ENCODE measurements around the gene ARHGAP19.

The ARHGAP19 gene

GRCh38 chr10:97263971-97264370 lies 28.5 kb downstream of the ARHGAP19 start:
- Histone ChIP-seq H3K4me2 (no peak overlapping the region), H3K4me1 (no peaks in the 10 kb centered on the region; a peak in 1 of 20 replicates), H3K4me3 (no peak overlapping the region), H3K36me3 (peaks cover 40 to 97% (median 80%) of the 10 kb centered on the region in 11 experiments; a peak in 21 of 22 replicates), H3K27me3 (no peaks in the 10 kb centered on the region), H3K27ac (no peak overlapping the region), H3K9ac (no peak overlapping the region), H4K20me1 (no peaks in the 10 kb centered on the region), H3K9me3 (replicated peaks in 1 of 11) (peaks cover 15 to 34% (median 30%) of the 10 kb centered on the region in 11 experiments)
- no peak for TF ChIP-seq Cebpa-rat (IDR thresholded peaks at IDR 0.05)

- Histone ChIP-seq H3K4me1 (peaks cover 0 to 3% (median 0%) of the 10 kb centered on the region in 10 experiments; a peak in 5 of 20 replicates), H3K9ac (no peak overlapping the region), H3K4me2 (no peak overlapping the region), H3K27me3 (no peaks in the 10 kb centered on the region), H3K4me3 (no peak overlapping the region), H3K27ac (no peak overlapping the region), H3K9me3 (replicated peaks in 1 of 11) (peaks cover 5 to 11% (median 7%) of the 10 kb centered on the region in 11 experiments), H4K20me1 (no peaks in the 10 kb centered on the region), H3K36me3 (peaks cover 52 to 97% (median 81%) of the 10 kb centered on the region in 11 experiments; a peak in 21 of 22 replicates)
- TF ChIP-seq Cebpa-rat (IDR thresholded peaks at IDR 0.05) = no peak
Observed at GRCh38 chr10:97261656-97262055, 30.8 kb downstream of the ARHGAP19 start.

GRCh38 chr10:97261183-97261582 lies 31.3 kb downstream of the ARHGAP19 start:
- Histone ChIP-seq H4K20me1 (no peaks in the 10 kb centered on the region), H3K36me3 (peaks cover 52 to 97% (median 78%) of the 10 kb centered on the region in 11 experiments; a peak in 21 of 22 replicates), H3K27ac (no peak overlapping the region), H3K27me3 (no peaks in the 10 kb centered on the region), H3K9ac (no peak overlapping the region), H3K9me3 (replicated peaks in 1 of 11) (peaks cover 0 to 6% (median 2%) of the 10 kb centered on the region in 11 experiments; a peak in 18 of 22 replicates), H3K4me1 (peaks cover 0 to 8% (median 0%) of the 10 kb centered on the region in 10 experiments; a peak in 6 of 20 replicates), H3K4me3 (no peak overlapping the region), H3K4me2 (no peak overlapping the region)
- TF ChIP-seq Cebpa-rat (IDR thresholded peaks at IDR 0.05) = no peak

GRCh38 chr10:97259119-97259518 lies 33.3 kb downstream of the ARHGAP19 start:
- Histone ChIP-seq H3K4me1 (peaks cover 0 to 16% (median 0%) of the 10 kb centered on the region in 10 experiments; a peak in 6 of 20 replicates), H3K9me3 (replicated peaks in 1 of 11) (peaks cover 0 to 10% (median 7%) of the 10 kb centered on the region in 11 experiments; a peak in 10 of 22 replicates), H3K4me3 (no peak overlapping the region), H4K20me1 (no peaks in the 10 kb centered on the region), H3K4me2 (no peak overlapping the region), H3K27me3 (no peaks in the 10 kb centered on the region), H3K27ac (no peak overlapping the region), H3K36me3 (peaks cover 48 to 97% (median 79%) of the 10 kb centered on the region in 11 experiments), H3K9ac (no peak overlapping the region)
- no peak for TF ChIP-seq Cebpa-rat (IDR thresholded peaks at IDR 0.05)

GRCh38 chr10:97256356-97256755 lies 36.1 kb downstream of the ARHGAP19 start:
- Histone ChIP-seq H3K4me1 (peaks cover 0 to 35% (median 0%) of the 10 kb centered on the region in 10 experiments; a peak in 6 of 20 replicates), H3K4me2 (peak overlapping the region in 3 of 11 experiments; percentile 19 to 64 (median 47); a peak in 7 of 22 replicates), H4K20me1 (no peaks in the 10 kb centered on the region), H3K4me3 (no peak overlapping the region), H3K9me3 (replicated peaks in 1 of 11) (peaks cover 0 to 13% (median 7%) of the 10 kb centered on the region in 11 experiments; a peak in 10 of 22 replicates), H3K27me3 (no peaks in the 10 kb centered on the region), H3K27ac (peak overlapping the region in 3 of 11 experiments; percentile 1 to 42 (median 26); a peak in 4 of 22 replicates), H3K36me3 (peaks cover 34 to 91% (median 74%) of the 10 kb centered on the region in 11 experiments), H3K9ac (peak overlapping the region in 1 of 11 experiments; percentile 21; a peak in 1 of 22 replicates)
- no peak for TF ChIP-seq Cebpa-rat (IDR thresholded peaks at IDR 0.05)

GRCh38 chr10:97255512-97256293 lies 36.7 kb downstream of the ARHGAP19 start:
- Histone ChIP-seq H3K9ac (no peak overlapping the region), H3K4me3 (no peak overlapping the region), H3K4me1 (peaks cover 0 to 35% (median 0%) of the 10 kb centered on the region in 10 experiments; a peak in 6 of 20 replicates), H3K4me2 (peak overlapping the region in 3 of 11 experiments; percentile 19 to 64 (median 47); a peak in 6 of 22 replicates), H4K20me1 (no peaks in the 10 kb centered on the region), H3K27ac (peak overlapping the region in 3 of 11 experiments; percentile 1 to 42 (median 26); a peak in 4 of 22 replicates), H3K9me3 (replicated peaks in 1 of 11) (peaks cover 0 to 13% (median 7%) of the 10 kb centered on the region in 11 experiments; a peak in 10 of 22 replicates), H3K36me3 (peaks cover 34 to 87% (median 72%) of the 10 kb centered on the region in 11 experiments), H3K27me3 (no peaks in the 10 kb centered on the region)
- no peak for TF ChIP-seq Cebpa-rat (IDR thresholded peaks at IDR 0.05)

- H3K36me3 ChIP-seq = peaks cover 34 to 85% (median 77%) of the 10 kb centered on the region in 11 experiments
- no peak for TF ChIP-seq Cebpa-rat (IDR thresholded peaks at IDR 0.05)
Observed at GRCh38 chr10:97254694-97255093, 37.7 kb downstream of the ARHGAP19 start.

GRCh38 chr10:97250952-97251351 lies 41.5 kb downstream of the ARHGAP19 start:
- Histone ChIP-seq H3K27me3 (no peaks in the 10 kb centered on the region), H4K20me1 (no peaks in the 10 kb centered on the region), H3K36me3 (peaks cover 40 to 81% (median 71%) of the 10 kb centered on the region in 11 experiments), H3K9ac (no peak overlapping the region), H3K4me1 (peaks cover 0 to 27% (median 0%) of the 10 kb centered on the region in 10 experiments; a peak in 6 of 20 replicates), H3K9me3 (replicated peaks in 1 of 11) (peaks cover 0 to 13% (median 7%) of the 10 kb centered on the region in 11 experiments; a peak in 10 of 22 replicates), H3K4me3 (no peak overlapping the region), H3K4me2 (no peak overlapping the region), H3K27ac (no peak overlapping the region)
- TF ChIP-seq Cebpa-rat (IDR thresholded peaks at IDR 0.05) = no peak

More at GRCh38 chr10:97254694-97255093, 37.7 kb downstream of the ARHGAP19 start:
- H4K20me1 ChIP-seq = no peaks in the 10 kb centered on the region
- H3K4me3 ChIP-seq = no peak overlapping the region
- H3K27me3 ChIP-seq = no peaks in the 10 kb centered on the region
- peaks cover 0 to 35% (median 0%) of the 10 kb centered on the region in 10 experiments; a peak in 6 of 20 replicates for H3K4me1 ChIP-seq
- no peak overlapping the region for H3K9ac ChIP-seq
- H3K27ac ChIP-seq = no peak overlapping the region
- no peak overlapping the region for H3K4me2 ChIP-seq
- peaks cover 0 to 13% (median 7%) of the 10 kb centered on the region in 11 experiments; a peak in 10 of 22 replicates for H3K9me3 ChIP-seq (replicated peaks in 1 of 11)

- Histone ChIP-seq H3K4me2 (no peak overlapping the region), H3K27me3 (no peaks in the 10 kb centered on the region), H4K20me1 (no peaks in the 10 kb centered on the region), H3K27ac (no peak overlapping the region), H3K9ac (no peak overlapping the region), H3K4me3 (no peak overlapping the region), H3K36me3 (peaks cover 59 to 93% (median 84%) of the 10 kb centered on the region in 11 experiments), H3K9me3 (replicated peaks in 1 of 11) (no peaks in the 10 kb centered on the region), H3K4me1 (peaks cover 0 to 9% (median 3%) of the 10 kb centered on the region in 10 experiments; a peak in 12 of 20 replicates)
- TF ChIP-seq Cebpa-rat (IDR thresholded peaks at IDR 0.05) = no peak
Observed at GRCh38 chr10:97243836-97244235, 48.6 kb downstream of the ARHGAP19 start.
